22Rv1 (cell line): ENCODE data around the gene PRR15.

Source experiments
- H3K27ac ChIP-seq: fragments of 450-650 bp; 2 replicates; pipeline ENCODE4 v1.5.1; 2017
- CTCF ChIP-seq: fragments of 450-650 bp; IDR thresholded peaks from 2 replicates; pipeline ENCODE4 v1.5.1; 2017; ENCODE audit warnings: mild to moderate bottlenecking
- ZFX ChIP-seq: fragments of 450-650 bp; IDR thresholded peaks from 2 replicates; pipeline ENCODE4 v1.6.1; 2017; ENCODE audit warnings: antibody characterized with exemption, borderline replicate concordance

Gene PRR15

GRCh38 chr7:29539471-29539870, 24.2 kb upstream of the PRR15 start:
- no peak for TF ChIP-seq CTCF
- TF ChIP-seq ZFX: no peak
- H3K27ac ChIP-seq: no peak overlapping the region

GRCh38 chr7:29547421-29547820, 16.2 kb upstream of the PRR15 start:
- TF ChIP-seq CTCF: no peak
- no peak for TF ChIP-seq ZFX
- H3K27ac ChIP-seq: no peak overlapping the region

- TF ChIP-seq CTCF (no peak), ZFX (no peak)
- no peak overlapping the region for H3K27ac ChIP-seq
These were observed 14.8 kb upstream of the PRR15 start for GRCh38 chr7:29548823-29549222.

GRCh38 chr7:29552392-29552791, 11.2 kb upstream of the PRR15 start:
- no peak overlapping the region for H3K27ac ChIP-seq
- TF ChIP-seq ZFX: no peak
- no peak for TF ChIP-seq CTCF

- no peak overlapping the region for H3K27ac ChIP-seq
- TF ChIP-seq ZFX (no peak), CTCF (no peak)
These were observed 8.6 kb upstream of the PRR15 start for GRCh38 chr7:29555061-29555460.

- no peak for TF ChIP-seq ZFX
- peak; percentile 65 for TF ChIP-seq CTCF
- H3K27ac ChIP-seq: no peak overlapping the region
These were observed 7.0 kb upstream of the PRR15 start for GRCh38 chr7:29556405-29557195.

GRCh38 chr7:29557954-29558353, 5.7 kb upstream of the PRR15 start:
- no peak for TF ChIP-seq CTCF
- TF ChIP-seq ZFX: no peak
- no peak overlapping the region for H3K27ac ChIP-seq
